Keratinocyte (primary cell): ENCODE measurements around the gene C18orf32. TPM values are rescaled to one million over a fixed set of nuclear protein-coding genes. Genes with fewer than 3 reads are reported as not detected.
"Not testable (repeated sequence)": the region's sequence is repeated elsewhere in the genome, so short reads cannot be mapped to it uniquely, and the experiment has no call there.

Experiments used
- DNase-seq: peaks from one replicate; pipeline ENCODE4 v3.0.0-alpha.2; 2011; ENCODE audit warnings: low read depth, missing footprints, low spot score
- FAIRE-seq: peaks from 2 replicates; lab custom pipeline; 2011; peaks lifted over from hg19 to GRCh38; lab: Jason Lieb, UNC
- H2AFZ ChIP-seq: 2 replicates; pipeline ENCODE4 v1.6.0; 2012; ENCODE audit warnings: low read length, control low read depth, inconsistent platforms; ENCODE audit not compliant: control insufficient read depth
- H3K27ac ChIP-seq: 2 replicates; pipeline ENCODE4 v1.5.1; 2011; ENCODE audit warnings: low read length; ENCODE audit not compliant: control insufficient read depth, insufficient read depth
- H3K27me3 ChIP-seq: 3 replicates; pipeline ENCODE4 v1.6.0; 2011; ENCODE audit warnings: low read length; ENCODE audit not compliant: control insufficient read depth, insufficient read depth; ENCODE audit errors: extremely low read depth
- H3K36me3 ChIP-seq, 2 experiments: 2 replicates in 1 of 2; 3 replicates in 1 of 2; pipeline ENCODE4 v1.5.1; 2011; ENCODE audit warnings: low read length in 2 of 2, mild to moderate bottlenecking in 1 of 2; ENCODE audit not compliant: control insufficient read depth in 2 of 2, insufficient read depth in 2 of 2; ENCODE audit errors: extremely low read depth in 1 of 2
- H3K4me1 ChIP-seq: 3 replicates; pipeline ENCODE4 v1.5.1; 2011; ENCODE audit warnings: low read length; ENCODE audit not compliant: control insufficient read depth, insufficient read depth; ENCODE audit errors: extremely low read depth
- H3K4me2 ChIP-seq: 3 replicates; pipeline ENCODE4 v1.6.0; 2011; ENCODE audit warnings: low read depth, low read length; ENCODE audit not compliant: control insufficient read depth, insufficient read depth; ENCODE audit errors: extremely low read depth
- H3K4me3 ChIP-seq, 3 experiments: fragments of 200-600 bp in 1 of 3; sonication (generic) in 1 of 3; 2 replicates in 2 of 3; 3 replicates in 1 of 3; pipeline ENCODE4 v1.5.1; 2011 to 2016; ENCODE audit warnings: low read length in 3 of 3, mild to moderate bottlenecking in 3 of 3, control low read depth in 2 of 3, inconsistent platforms in 1 of 3, low read depth in 1 of 3, mixed read lengths in 1 of 3, mixed run types in 1 of 3, moderate library complexity in 1 of 3; ENCODE audit not compliant: control insufficient read depth in 2 of 3, insufficient read depth in 2 of 3; ENCODE audit errors: extremely low read depth in 1 of 3
- H3K79me2 ChIP-seq: 2 replicates; pipeline ENCODE4 v1.6.0; 2012; ENCODE audit warnings: low read length; ENCODE audit not compliant: control insufficient read depth, insufficient read depth
- H3K9ac ChIP-seq: 3 replicates; pipeline ENCODE4 v1.6.0; 2011; ENCODE audit warnings: low read length; ENCODE audit not compliant: control insufficient read depth, insufficient read depth; ENCODE audit errors: extremely low read depth
- H3K9me1 ChIP-seq: 3 replicates; pipeline ENCODE4 v1.6.0; 2011; ENCODE audit warnings: low read length; ENCODE audit not compliant: control insufficient read depth, insufficient read depth; ENCODE audit errors: extremely low read depth
- H3K9me3 ChIP-seq: 2 replicates; pipeline ENCODE4 v1.5.1; 2012; ENCODE audit warnings: low read depth, low read length; ENCODE audit not compliant: control insufficient read depth
- H4K20me1 ChIP-seq: 3 replicates; pipeline ENCODE4 v1.6.0; 2011; ENCODE audit warnings: low read length; ENCODE audit not compliant: control insufficient read depth, insufficient read depth; ENCODE audit errors: extremely low read depth
- CTCF ChIP-seq, 3 experiments: IDR thresholded peaks in 1 of 3; conservative IDR thresholded peaks in 1 of 3; optimal IDR thresholded peaks in 1 of 3; 2 replicates in 2 of 3; 3 replicates in 1 of 3; pipeline versions ENCODE3 to v1.5.1; 2011; ENCODE audit warnings: low read length in 3 of 3, mild to moderate bottlenecking in 3 of 3, moderate library complexity in 2 of 3, control low read depth in 1 of 3, inconsistent platforms in 1 of 3; ENCODE audit not compliant: insufficient read depth in 2 of 3; ENCODE audit errors: extremely low read depth in 1 of 3
- EZH2 ChIP-seq: IDR thresholded peaks from one replicate; pipeline ENCODE4 v1.6.1; 2012; ENCODE audit warnings: inconsistent platforms, mild to moderate bottlenecking, low read length, moderate library complexity
- dilution Hi-C: fragments of 300-500 bp; cut with MboI; formaldehyde crosslinking; loops from one replicate; pipeline ENCODE4 v1.7.0; 2020; ENCODE audit warnings: low sequenced_read_pairs; ENCODE audit not compliant: extremely low pct_ligation_motif_present
- polyA plus RNA-seq, 5 experiments: library from polyadenylated mRNA; depleted of rRNA in 3 of 5; stranded (reverse) in 3 of 5; stranded (forward) in 1 of 5; unstranded in 1 of 5; fragments of >200 nt; gene quantifications; 1 replicate in 1 of 5; 2 replicates in 3 of 5; 3 replicates in 1 of 5; pipeline versions ENCODE4 v1.2.1 to v1.2.3, GENCODE V29; 2011 to 2012; ENCODE audit warnings: missing spikeins in 2 of 5, low read depth in 1 of 5, low replicate concordance in 1 of 5

Gene C18orf32
- polyA plus RNA-seq, 1 donor (not counting 4 experiments of a cell fraction or from before 2014, with no cell fraction given) = 35.7 TPM

- Histone ChIP-seq H3K9me3 (no peaks in the 10 kb centered on the region), H3K4me2 (no peak overlapping the region)
- no peak for FAIRE-seq
Observed at GRCh38 chr18:49476664-49477411, 10.2 kb downstream of the C18orf32 start.

GRCh38 chr18:49474935-49475334 is 12.1 kb downstream of the C18orf32 start:
- H3K4me3 ChIP-seq, H3K9me1 ChIP-seq, DNase-seq, H3K36me3 ChIP-seq, H3K9me3 ChIP-seq, dilution Hi-C loops, H3K4me2 ChIP-seq, H3K9ac ChIP-seq, H3K79me2 ChIP-seq, H3K4me1 ChIP-seq, H3K27me3 ChIP-seq, FAIRE-seq, H2AFZ ChIP-seq, H4K20me1 ChIP-seq, H3K27ac ChIP-seq: not testable (repeated sequence)

More at GRCh38 chr18:49476664-49477411, 10.2 kb downstream of the C18orf32 start:
- Histone ChIP-seq H4K20me1 (no peaks in the 10 kb centered on the region), H3K36me3 (peaks cover 0 to 14% of the 10 kb centered on the region in 2 experiments), H3K4me3 (no peak overlapping the region), H3K27ac (no peak overlapping the region), H2AFZ (no peak overlapping the region), H3K4me1 (no peaks in the 10 kb centered on the region), H3K79me2 (no peaks in the 10 kb centered on the region), H3K9me1 (no peaks in the 10 kb centered on the region), H3K27me3 (no peaks in the 10 kb centered on the region), H3K9ac (no peak overlapping the region)
- no peak for TF ChIP-seq EZH2
- TF ChIP-seq CTCF (optimal IDR thresholded peaks at IDR 0.05 in 1 of 3, IDR thresholded peaks at IDR 0.05 in 1 of 3, conservative IDR thresholded peaks at IDR 0.05 in 1 of 3; ENCODE audit: extremely low read depth in 1 of 3, insufficient read depth in 2 of 3, low read length in 3 of 3) = no peak
- dilution Hi-C loops = no loop called here
- DNase-seq = no peak
